A549 (cell line): ENCODE measurements around the gene ABI3.

ENCODE experiments used
- CHD2 ChIP-seq: fragments of 150-350 bp; IDR thresholded peaks from 2 replicates; pipeline ENCODE4 v1.6.1; 2014; ENCODE audit warnings: low read length; ENCODE audit not compliant: partially characterized antibody
- CTCF ChIP-seq: fragments of >200 bp; sonication (Bioruptor Twin); formaldehyde crosslinking; IDR thresholded peaks from 3 replicates; pipeline ENCODE4 v1.5.1; 2016
- EHF ChIP-seq: fragments of 250-450 bp; sonication (Bioruptor Pico); IDR thresholded peaks from 2 replicates; pipeline ENCODE4 v1.5.0; 2020; ENCODE audit warnings: mild to moderate bottlenecking
- EP300 ChIP-seq, 2 experiments: fragments of >200 bp; sonication (Bioruptor Twin); formaldehyde crosslinking; IDR thresholded peaks; 2 replicates in 1 of 2; 3 replicates in 1 of 2; pipeline ENCODE4 v1.6.1; 2016 to 2017
- HDAC2 ChIP-seq: fragments of 200-600 bp; sonication (generic); IDR thresholded peaks from 2 replicates; pipeline ENCODE4 v1.6.1; 2016
- MAZ ChIP-seq: fragments of 150-350 bp; IDR thresholded peaks from 2 replicates; pipeline ENCODE4 v1.6.1; 2014; ENCODE audit warnings: antibody characterized with exemption, low read depth, low read length, borderline replicate concordance
- NPAS2 ChIP-seq: fragments of 250-450 bp; sonication (Bioruptor Pico); IDR thresholded peaks from 2 replicates; pipeline ENCODE4 v1.8.0; 2022; ENCODE audit warnings: mild to moderate bottlenecking, moderate library complexity, borderline replicate concordance
- RARB ChIP-seq: fragments of 250-450 bp; sonication (Bioruptor Pico); IDR thresholded peaks from 2 replicates; pipeline ENCODE4 v1.8.0; 2021; ENCODE audit warnings: mild to moderate bottlenecking, moderate library complexity
- SMC3 ChIP-seq: fragments of >200 bp; sonication (Bioruptor Twin); formaldehyde crosslinking; IDR thresholded peaks from 3 replicates; pipeline ENCODE4 v1.6.1; 2018; ENCODE audit warnings: inconsistent platforms

- TF ChIP-seq HDAC2 (no peak), CTCF (peak; percentile 74), NPAS2 (no peak), RARB (CRISPR knock-in tag) (no peak), EP300 (IDR thresholded peaks at IDR 0.05) (no peak), EHF (CRISPR knock-in tag) (no peak), SMC3 (peak; percentile 69), MAZ (no peak), CHD2 (no peak)
These were observed 13.2 kb downstream of the ABI3 start for GRCh38 chr17:49223517-49224197.
